Measurements from ENCODE around the gene SLC35E4.

SLC35E4 gene

GRCh38 chr22:30694640-30695350 lies 59.2 kb downstream of the SLC35E4 start, which contains the start of gene OSBP2:
Gene OSBP2, plus strand, starts transcription at chr22:30694874. Its CDS starts 36 bp downstream, at chr22:30694910.
- peak; percentile 38 for DNase-seq

DNA sequence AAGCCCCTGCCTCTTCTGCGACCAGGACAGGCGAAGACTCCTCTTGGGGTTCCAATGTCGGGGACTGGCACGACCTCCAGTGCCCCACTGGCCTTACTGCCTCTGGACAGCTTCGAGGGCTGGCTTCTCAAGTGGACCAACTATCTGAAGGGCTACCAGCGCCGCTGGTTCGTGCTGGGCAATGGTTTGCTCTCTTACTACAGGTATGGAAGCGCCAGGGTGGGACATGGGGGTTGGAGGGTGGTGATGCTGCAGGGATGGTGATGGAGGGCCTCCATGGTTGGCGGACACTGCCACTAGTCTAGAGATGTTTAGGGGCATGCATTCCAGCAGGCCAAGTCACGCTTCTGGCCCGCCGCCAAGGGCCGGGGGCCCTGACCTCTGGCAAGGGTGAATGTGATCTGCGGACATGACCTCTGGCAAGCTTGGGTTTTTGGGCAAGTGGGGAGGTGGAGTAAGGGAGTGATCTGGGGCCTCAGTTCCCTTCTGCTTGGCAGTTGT lies 59.8 kb downstream of the SLC35E4 start:
- no peak for DNase-seq

DNA sequence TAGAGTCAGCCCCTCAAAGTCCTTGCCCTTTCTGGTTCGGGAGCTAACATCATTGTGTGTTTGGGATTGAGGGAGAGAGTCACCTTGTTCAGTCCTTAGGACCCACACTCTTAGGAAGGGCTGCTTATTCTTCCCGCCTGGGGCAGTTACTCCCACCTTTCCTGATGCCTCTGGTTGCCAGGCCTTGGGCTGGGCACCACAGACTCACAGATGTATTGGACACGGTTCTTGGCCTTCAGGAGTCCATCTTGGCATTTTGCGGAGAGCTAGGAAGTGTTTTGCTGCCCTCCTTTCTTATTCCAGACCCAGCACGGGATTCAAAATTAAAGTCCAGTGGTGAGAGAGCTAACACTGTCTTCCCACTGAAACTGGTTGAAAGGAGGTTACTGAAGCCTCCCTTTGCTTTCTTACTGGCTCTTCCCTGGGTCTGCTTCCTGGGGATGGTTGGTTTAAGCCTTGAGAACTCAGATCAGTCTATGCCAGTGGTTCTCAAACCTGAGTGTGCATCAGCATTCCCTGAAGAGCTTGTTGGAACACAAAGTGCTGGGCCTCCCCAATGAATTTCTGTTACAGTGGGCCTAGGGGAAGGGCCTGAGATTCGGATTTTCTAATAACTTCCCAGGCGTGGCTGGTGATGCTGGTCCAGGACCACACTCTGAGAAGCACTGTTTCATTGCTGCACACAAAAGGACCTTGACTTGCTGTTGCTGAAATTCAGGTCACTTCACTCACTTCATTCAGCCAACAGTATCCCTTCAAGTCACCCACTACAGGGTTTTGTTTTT lies 60.5 kb downstream of the SLC35E4 start:
- DNase-seq: no peak
